ENCODE results near the gene MCOLN3.

DNA sequence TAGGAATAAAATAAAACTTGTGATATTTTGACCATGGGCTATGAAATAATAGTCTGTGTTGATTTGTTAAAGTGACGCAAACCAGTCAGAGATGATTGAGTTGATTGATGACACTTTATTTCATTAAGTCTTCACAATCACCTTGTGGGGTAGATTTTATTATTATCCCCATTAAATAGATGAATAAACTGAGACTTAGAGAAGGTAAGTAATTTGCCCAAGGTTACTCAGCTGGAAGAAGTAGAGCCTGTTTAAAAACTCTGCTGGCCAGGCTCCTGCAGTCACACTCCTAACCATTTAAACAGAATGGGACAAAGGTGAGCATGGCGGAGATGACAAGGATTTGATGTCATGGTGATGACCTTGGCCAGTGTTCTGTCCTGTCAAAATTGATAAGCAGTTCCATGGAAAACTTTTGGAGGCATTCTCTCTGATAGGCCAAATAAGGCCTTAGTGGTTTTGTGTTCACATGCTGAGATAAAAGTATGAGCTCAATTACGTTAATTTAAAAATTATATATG lies 22.7 kb upstream of the MCOLN3 start:
- TF ChIP-seq, protein P1, sequence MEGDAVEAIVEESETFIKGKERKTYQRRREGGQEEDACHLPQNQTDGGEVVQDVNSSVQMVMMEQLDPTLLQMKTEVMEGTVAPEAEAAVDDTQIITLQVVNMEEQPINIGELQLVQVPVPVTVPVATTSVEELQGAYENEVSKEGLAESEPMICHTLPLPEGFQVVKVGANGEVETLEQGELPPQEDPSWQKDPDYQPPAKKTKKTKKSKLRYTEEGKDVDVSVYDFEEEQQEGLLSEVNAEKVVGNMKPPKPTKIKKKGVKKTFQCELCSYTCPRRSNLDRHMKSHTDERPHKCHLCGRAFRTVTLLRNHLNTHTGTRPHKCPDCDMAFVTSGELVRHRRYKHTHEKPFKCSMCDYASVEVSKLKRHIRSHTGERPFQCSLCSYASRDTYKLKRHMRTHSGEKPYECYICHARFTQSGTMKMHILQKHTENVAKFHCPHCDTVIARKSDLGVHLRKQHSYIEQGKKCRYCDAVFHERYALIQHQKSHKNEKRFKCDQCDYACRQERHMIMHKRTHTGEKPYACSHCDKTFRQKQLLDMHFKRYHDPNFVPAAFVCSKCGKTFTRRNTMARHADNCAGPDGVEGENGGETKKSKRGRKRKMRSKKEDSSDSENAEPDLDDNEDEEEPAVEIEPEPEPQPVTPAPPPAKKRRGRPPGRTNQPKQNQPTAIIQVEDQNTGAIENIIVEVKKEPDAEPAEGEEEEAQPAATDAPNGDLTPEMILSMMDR (IDR thresholded peaks at IDR 0.05): no peak
- no peak for TF ChIP-seq USF1 (IDR thresholded peaks at IDR 0.05; ENCODE audit: borderline replicate concordance, low read depth)
- no peak for TF ChIP-seq YY1 (IDR thresholded peaks at IDR 0.05; ENCODE audit: low read depth)
- TF ChIP-seq CHD2 (IDR thresholded peaks at IDR 0.05; ENCODE audit: low read length, partially characterized antibody): no peak
- no peak for TF ChIP-seq FOXM1 (IDR thresholded peaks at IDR 0.05; ENCODE audit: low read depth)
- no peak for TF ChIP-seq POLR2AphosphoS5 (IDR thresholded peaks at IDR 0.05; ENCODE audit: low read depth, low read length)
- no peak for TF ChIP-seq SMC3 (IDR thresholded peaks at IDR 0.05; ENCODE audit: low read depth, low read length)
- TF ChIP-seq EZH2phosphoT487 (IDR thresholded peaks at IDR 0.05; ENCODE audit: borderline replicate concordance, low read depth): no peak
- no peak for TF ChIP-seq GABPA (IDR thresholded peaks at IDR 0.05; ENCODE audit: low read depth)
- TF ChIP-seq, protein P2, sequence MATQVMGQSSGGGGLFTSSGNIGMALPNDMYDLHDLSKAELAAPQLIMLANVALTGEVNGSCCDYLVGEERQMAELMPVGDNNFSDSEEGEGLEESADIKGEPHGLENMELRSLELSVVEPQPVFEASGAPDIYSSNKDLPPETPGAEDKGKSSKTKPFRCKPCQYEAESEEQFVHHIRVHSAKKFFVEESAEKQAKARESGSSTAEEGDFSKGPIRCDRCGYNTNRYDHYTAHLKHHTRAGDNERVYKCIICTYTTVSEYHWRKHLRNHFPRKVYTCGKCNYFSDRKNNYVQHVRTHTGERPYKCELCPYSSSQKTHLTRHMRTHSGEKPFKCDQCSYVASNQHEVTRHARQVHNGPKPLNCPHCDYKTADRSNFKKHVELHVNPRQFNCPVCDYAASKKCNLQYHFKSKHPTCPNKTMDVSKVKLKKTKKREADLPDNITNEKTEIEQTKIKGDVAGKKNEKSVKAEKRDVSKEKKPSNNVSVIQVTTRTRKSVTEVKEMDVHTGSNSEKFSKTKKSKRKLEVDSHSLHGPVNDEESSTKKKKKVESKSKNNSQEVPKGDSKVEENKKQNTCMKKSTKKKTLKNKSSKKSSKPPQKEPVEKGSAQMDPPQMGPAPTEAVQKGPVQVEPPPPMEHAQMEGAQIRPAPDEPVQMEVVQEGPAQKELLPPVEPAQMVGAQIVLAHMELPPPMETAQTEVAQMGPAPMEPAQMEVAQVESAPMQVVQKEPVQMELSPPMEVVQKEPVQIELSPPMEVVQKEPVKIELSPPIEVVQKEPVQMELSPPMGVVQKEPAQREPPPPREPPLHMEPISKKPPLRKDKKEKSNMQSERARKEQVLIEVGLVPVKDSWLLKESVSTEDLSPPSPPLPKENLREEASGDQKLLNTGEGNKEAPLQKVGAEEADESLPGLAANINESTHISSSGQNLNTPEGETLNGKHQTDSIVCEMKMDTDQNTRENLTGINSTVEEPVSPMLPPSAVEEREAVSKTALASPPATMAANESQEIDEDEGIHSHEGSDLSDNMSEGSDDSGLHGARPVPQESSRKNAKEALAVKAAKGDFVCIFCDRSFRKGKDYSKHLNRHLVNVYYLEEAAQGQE (IDR thresholded peaks at IDR 0.05; ENCODE audit: low read depth, low read length): no peak
- TF ChIP-seq, protein P3, sequence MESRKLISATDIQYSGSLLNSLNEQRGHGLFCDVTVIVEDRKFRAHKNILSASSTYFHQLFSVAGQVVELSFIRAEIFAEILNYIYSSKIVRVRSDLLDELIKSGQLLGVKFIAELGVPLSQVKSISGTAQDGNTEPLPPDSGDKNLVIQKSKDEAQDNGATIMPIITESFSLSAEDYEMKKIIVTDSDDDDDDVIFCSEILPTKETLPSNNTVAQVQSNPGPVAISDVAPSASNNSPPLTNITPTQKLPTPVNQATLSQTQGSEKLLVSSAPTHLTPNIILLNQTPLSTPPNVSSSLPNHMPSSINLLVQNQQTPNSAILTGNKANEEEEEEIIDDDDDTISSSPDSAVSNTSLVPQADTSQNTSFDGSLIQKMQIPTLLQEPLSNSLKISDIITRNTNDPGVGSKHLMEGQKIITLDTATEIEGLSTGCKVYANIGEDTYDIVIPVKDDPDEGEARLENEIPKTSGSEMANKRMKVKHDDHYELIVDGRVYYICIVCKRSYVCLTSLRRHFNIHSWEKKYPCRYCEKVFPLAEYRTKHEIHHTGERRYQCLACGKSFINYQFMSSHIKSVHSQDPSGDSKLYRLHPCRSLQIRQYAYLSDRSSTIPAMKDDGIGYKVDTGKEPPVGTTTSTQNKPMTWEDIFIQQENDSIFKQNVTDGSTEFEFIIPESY (IDR thresholded peaks at IDR 0.05; ENCODE audit: borderline replicate concordance, low read depth): no peak

Measured in SK-N-SH (cell line).